ENCODE results near the gene SGMS1. TPM values are rescaled to one million over a fixed set of nuclear protein-coding genes. Genes with fewer than 3 reads are reported as not detected.
"Not testable (repeated sequence)": the region's sequence is repeated elsewhere in the genome, so short reads cannot be mapped to it uniquely, and the experiment has no call there.

The SGMS1 gene
- total and polyA plus RNA-seq, 12 donors, result 7.3 to 24.3 (median 17.1) TPM

DNA sequence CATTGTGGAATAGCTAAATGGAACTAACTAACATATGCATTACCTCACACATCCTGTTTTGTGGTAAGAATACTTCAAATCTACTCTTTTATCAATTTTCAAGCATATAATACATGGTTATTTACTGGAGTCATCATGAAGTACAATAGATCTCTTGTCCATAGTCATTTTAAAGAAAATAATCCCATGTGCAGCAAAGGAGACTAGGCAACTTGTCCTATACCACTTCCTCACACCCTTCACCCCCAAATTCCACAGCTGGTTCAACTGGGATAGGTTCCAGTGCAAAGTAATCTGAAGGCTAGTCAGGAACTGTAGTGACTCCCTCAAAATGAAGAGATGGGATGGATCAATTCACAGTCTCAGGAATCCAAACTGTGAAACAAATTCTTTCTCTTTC is 176.1 kb downstream of the SGMS1 start:
- Histone ChIP-seq H3K36me3 (no peaks in the 10 kb centered on the region), H3K27ac (no peak overlapping the region), H3K4me1 (peaks cover 0 to 10% (median 0%) of the 10 kb centered on the region in 9 donors), H3K4me3 (no peak overlapping the region), H3K9me3 (no peaks in the 10 kb centered on the region), H3K27me3 (no peaks in the 10 kb centered on the region)
- TF ChIP-seq, protein P1, sequence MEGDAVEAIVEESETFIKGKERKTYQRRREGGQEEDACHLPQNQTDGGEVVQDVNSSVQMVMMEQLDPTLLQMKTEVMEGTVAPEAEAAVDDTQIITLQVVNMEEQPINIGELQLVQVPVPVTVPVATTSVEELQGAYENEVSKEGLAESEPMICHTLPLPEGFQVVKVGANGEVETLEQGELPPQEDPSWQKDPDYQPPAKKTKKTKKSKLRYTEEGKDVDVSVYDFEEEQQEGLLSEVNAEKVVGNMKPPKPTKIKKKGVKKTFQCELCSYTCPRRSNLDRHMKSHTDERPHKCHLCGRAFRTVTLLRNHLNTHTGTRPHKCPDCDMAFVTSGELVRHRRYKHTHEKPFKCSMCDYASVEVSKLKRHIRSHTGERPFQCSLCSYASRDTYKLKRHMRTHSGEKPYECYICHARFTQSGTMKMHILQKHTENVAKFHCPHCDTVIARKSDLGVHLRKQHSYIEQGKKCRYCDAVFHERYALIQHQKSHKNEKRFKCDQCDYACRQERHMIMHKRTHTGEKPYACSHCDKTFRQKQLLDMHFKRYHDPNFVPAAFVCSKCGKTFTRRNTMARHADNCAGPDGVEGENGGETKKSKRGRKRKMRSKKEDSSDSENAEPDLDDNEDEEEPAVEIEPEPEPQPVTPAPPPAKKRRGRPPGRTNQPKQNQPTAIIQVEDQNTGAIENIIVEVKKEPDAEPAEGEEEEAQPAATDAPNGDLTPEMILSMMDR (IDR thresholded peaks at IDR 0.05), result no peak
- DNase-seq, result no peak
- intact Hi-C loops (cut with DNase I), result no loop called here
- ATAC-seq, result no peak

DNA sequence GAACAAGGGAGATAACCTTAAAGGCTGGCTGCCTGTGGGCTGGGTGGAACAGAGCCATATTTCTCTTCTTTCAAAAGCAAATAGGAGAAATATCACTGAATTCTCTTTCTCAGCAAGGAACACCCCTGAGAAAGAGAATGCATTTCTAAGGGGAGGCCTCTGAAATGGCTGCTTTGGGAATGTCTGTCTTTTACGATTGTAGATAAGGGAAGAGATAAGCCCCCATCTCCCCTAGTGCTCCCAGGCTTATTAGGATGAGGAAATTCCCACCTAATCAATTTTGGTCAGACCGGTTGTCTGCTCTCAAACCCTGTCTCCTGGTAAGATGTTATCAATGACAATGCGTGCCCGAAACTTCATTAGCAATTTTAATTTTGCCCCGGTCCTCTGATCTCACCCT is 178.0 kb downstream of the SGMS1 start:
- WGBS, 2 donors, result 83 to 92% methylated on average over 5 of the region's 5 CpGs
- H3K9me3 ChIP-seq; intact Hi-C loops (cut with DNase I); H3K36me3 ChIP-seq; ATAC-seq; H3K27ac ChIP-seq; DNase-seq; H3K27me3 ChIP-seq; H3K4me3 ChIP-seq: not testable (repeated sequence)
- H3K4me1 ChIP-seq, result peaks cover 0 to 12% (median 0%) of the 10 kb centered on the region in 9 donors

DNA sequence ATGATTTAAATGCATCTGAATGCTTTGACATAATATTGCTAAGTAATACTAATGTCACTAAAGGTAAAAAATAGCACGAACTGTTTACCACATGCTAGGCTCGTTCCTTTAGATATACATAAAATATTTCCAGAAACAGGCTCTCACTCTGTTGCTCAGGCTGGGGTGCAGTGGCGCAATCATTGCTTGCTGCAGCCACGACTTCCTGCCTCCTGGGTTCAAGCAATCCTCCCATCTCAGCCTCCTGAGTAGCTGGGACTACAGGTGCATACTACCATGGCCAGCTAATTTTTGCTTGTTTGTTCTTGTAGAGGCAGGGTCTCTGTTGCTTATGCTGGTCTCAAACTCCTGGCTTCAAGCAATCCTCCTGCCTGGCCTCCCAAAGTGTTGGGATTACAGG is 183.3 kb downstream of the SGMS1 start:
- intact Hi-C loops (cut with DNase I), result no loop called here
- Histone ChIP-seq H3K36me3 (no peaks in the 10 kb centered on the region), H3K4me3 (no peak overlapping the region), H3K9me3 (no peaks in the 10 kb centered on the region), H3K27me3 (no peaks in the 10 kb centered on the region), H3K4me1 (peaks cover 0 to 35% (median 0%) of the 10 kb centered on the region in 9 donors), H3K27ac (no peak overlapping the region)
- TF ChIP-seq, protein P1 (IDR thresholded peaks at IDR 0.05), result no peak
- ATAC-seq (no peak), DNase-seq (no peak)
- WGBS, 2 donors, result 89 to 94% methylated on average over 4 of the region's 4 CpGs

DNA sequence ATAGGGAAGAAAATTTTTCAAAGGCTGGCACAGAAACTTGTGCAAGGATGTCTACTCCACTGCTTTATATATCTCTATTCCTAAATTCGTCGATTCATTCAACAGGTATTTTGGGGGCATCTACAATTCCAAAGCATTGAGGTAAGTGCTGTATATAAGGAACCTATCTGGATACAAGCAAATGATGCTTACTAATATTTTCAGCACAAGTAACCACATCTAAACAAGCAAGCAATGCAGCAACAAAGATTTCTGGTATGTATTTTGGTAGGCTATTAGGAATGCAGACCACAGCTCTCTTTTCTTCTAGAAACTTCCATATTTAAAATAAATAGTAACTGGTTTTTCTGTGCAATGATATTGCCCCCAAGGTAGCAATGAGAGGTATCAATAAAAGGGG is 183.9 kb downstream of the SGMS1 start:
- Histone ChIP-seq H3K9me3 (no peaks in the 10 kb centered on the region), H3K4me3 (no peak overlapping the region), H3K27ac (no peak overlapping the region), H3K27me3 (no peaks in the 10 kb centered on the region), H3K4me1 (peaks cover 0 to 35% (median 0%) of the 10 kb centered on the region in 9 donors), H3K36me3 (no peaks in the 10 kb centered on the region)
- 81 to 87% methylated on average over 2 of the region's 2 CpGs for WGBS, 2 donors
- TF ChIP-seq, protein P1 (IDR thresholded peaks at IDR 0.05), result no peak
- DNase-seq (no peak), ATAC-seq (no peak)
- intact Hi-C loops (cut with DNase I), result no loop called here

DNA sequence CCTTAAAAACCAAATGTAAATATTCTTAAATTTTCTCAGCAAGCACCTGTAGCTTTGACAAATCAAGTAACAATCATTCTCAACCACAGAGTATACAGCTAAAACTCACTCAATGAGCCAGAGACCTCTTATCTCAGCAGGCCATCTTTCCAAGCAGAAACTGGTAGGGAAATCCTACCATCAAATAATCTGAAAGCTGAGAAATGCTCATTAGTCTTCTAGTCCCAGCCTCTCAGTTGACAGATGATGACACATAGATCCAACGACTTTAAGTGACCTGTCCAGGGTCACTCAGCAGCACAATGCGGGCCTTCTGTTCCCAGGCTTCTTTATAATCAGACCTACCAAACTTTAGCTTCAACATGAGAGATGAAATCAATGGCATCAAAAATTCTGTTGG is 184.6 kb downstream of the SGMS1 start:
- Histone ChIP-seq H3K36me3 (no peaks in the 10 kb centered on the region), H3K9me3 (no peaks in the 10 kb centered on the region), H3K4me3 (no peak overlapping the region), H3K27ac (no peak overlapping the region), H3K4me1 (peaks cover 0 to 35% (median 0%) of the 10 kb centered on the region in 9 donors), H3K27me3 (no peaks in the 10 kb centered on the region)
- ATAC-seq (no peak), DNase-seq (no peak)
- intact Hi-C loops (cut with DNase I), result no loop called here
- 68 to 81% methylated on average over 2 of the region's 2 CpGs for WGBS, 2 donors
- TF ChIP-seq, protein P1 (IDR thresholded peaks at IDR 0.05), result no peak

Data from heart right ventricle (tissue), 16 donors.